ENCODE data around the gene LRCH3. TPM values are rescaled to one million over a fixed set of nuclear protein-coding genes. Genes with fewer than 3 reads are reported as not detected.
"Not testable (repeated sequence)": the region's sequence is repeated elsewhere in the genome, so short reads cannot be mapped to it uniquely, and the experiment has no call there.

The LRCH3 gene
- total RNA-seq, 1 donor from 2014 or later, result 42.1 TPM

- no peaks in the 10 kb centered on the region for H3K4me1 ChIP-seq (ENCODE audit: insufficient read depth, low read length)
Measured at GRCh38 chr3:197926418-197926817, 135.4 kb downstream of the LRCH3 start.

GRCh38 chr3:197927578-197927977 lies 136.5 kb downstream of the LRCH3 start:
- not testable (repeated sequence) for H4K20me1 ChIP-seq (ENCODE audit: insufficient read depth, low read length); H3K4me1 Mint-ChIP-seq (ENCODE audit: low read depth, unreplicated experiment); H3K27me3 ChIP-seq (ENCODE audit: insufficient read depth, low read length); H3K79me2 ChIP-seq (ENCODE audit: insufficient read depth, low read length); H3K4me3 ChIP-seq (ENCODE audit: insufficient read depth, low read depth, low read length); DNase-seq (ENCODE audit: low read depth); H3K27me3 Mint-ChIP-seq (ENCODE audit: low read depth, unreplicated experiment); H3K36me3 ChIP-seq (ENCODE audit: insufficient read depth, low read length); H3K9me3 ChIP-seq (ENCODE audit: insufficient read depth, low read depth, low read length); H3K4me3 Mint-ChIP-seq (ENCODE audit: unreplicated experiment); H3K9ac ChIP-seq (ENCODE audit: low read length); H2AFZ ChIP-seq (ENCODE audit: low read depth, low read length); H3K9me3 Mint-ChIP-seq (ENCODE audit: unreplicated experiment); H3K27ac ChIP-seq (ENCODE audit: low read depth, low read length); H3K4me2 ChIP-seq (ENCODE audit: low read length); H3K27ac Mint-ChIP-seq (ENCODE audit: unreplicated experiment); H3K4me1 ChIP-seq (ENCODE audit: insufficient read depth, low read length); FAIRE-seq
- H3K36me3 Mint-ChIP-seq (ENCODE audit: low read depth, unreplicated experiment), result peaks cover 16% of the 10 kb centered on the region

More at GRCh38 chr3:197926418-197926817, 135.4 kb downstream of the LRCH3 start:
- H4K20me1 ChIP-seq (ENCODE audit: insufficient read depth, low read length), result no peaks in the 10 kb centered on the region
- no peaks in the 10 kb centered on the region for H3K9me3 ChIP-seq (ENCODE audit: insufficient read depth, low read depth, low read length)
- H3K4me2 ChIP-seq (ENCODE audit: low read length), result no peak overlapping the region
- no peak overlapping the region for H3K27ac Mint-ChIP-seq (ENCODE audit: unreplicated experiment)
- H3K4me3 Mint-ChIP-seq (ENCODE audit: unreplicated experiment), result no peak overlapping the region
- H2AFZ ChIP-seq (ENCODE audit: low read depth, low read length), result no peak overlapping the region
- H3K36me3 ChIP-seq (ENCODE audit: insufficient read depth, low read length), result no peaks in the 10 kb centered on the region
- no peaks in the 10 kb centered on the region for H3K79me2 ChIP-seq (ENCODE audit: insufficient read depth, low read length)
- H3K27me3 ChIP-seq (ENCODE audit: insufficient read depth, low read length), result no peaks in the 10 kb centered on the region
- no peak overlapping the region for H3K27ac ChIP-seq (ENCODE audit: low read depth, low read length)
- H3K4me1 Mint-ChIP-seq (ENCODE audit: low read depth, unreplicated experiment), result peaks cover 3% of the 10 kb centered on the region
- H3K4me3 ChIP-seq (ENCODE audit: insufficient read depth, low read depth, low read length), result no peak overlapping the region
- H3K36me3 Mint-ChIP-seq (ENCODE audit: low read depth, unreplicated experiment), result peaks cover 21% of the 10 kb centered on the region
- H3K27me3 Mint-ChIP-seq (ENCODE audit: low read depth, unreplicated experiment), result no peaks in the 10 kb centered on the region
- FAIRE-seq (no peak), DNase-seq (ENCODE audit: low read depth) (no peak)
- TF ChIP-seq CTCF (IDR thresholded peaks at IDR 0.05; ENCODE audit: insufficient read depth, low read depth, low read length) (no peak), EZH2 (IDR thresholded peaks at IDR 0.05; ENCODE audit: insufficient read depth, low read length) (no peak)
- H3K9me3 Mint-ChIP-seq (ENCODE audit: unreplicated experiment), result peaks cover 3% of the 10 kb centered on the region
- no peak overlapping the region for H3K9ac ChIP-seq (ENCODE audit: low read length)

- peaks cover 4% of the 10 kb centered on the region for H3K36me3 Mint-ChIP-seq (ENCODE audit: low read depth, unreplicated experiment)
- Histone ChIP-seq H3K9ac (ENCODE audit: low read length) (no peak overlapping the region), H3K27me3 (ENCODE audit: insufficient read depth, low read length) (no peaks in the 10 kb centered on the region), H3K4me2 (ENCODE audit: low read length) (no peak overlapping the region), H3K9me3 (ENCODE audit: insufficient read depth, low read depth, low read length) (no peaks in the 10 kb centered on the region), H3K4me3 (ENCODE audit: insufficient read depth, low read depth, low read length) (no peak overlapping the region), H3K27ac (ENCODE audit: low read depth, low read length) (no peak overlapping the region), H3K36me3 (ENCODE audit: insufficient read depth, low read length) (no peaks in the 10 kb centered on the region), H3K4me1 (ENCODE audit: insufficient read depth, low read length) (no peaks in the 10 kb centered on the region), H4K20me1 (ENCODE audit: insufficient read depth, low read length) (no peaks in the 10 kb centered on the region), H3K79me2 (ENCODE audit: insufficient read depth, low read length) (no peaks in the 10 kb centered on the region), H2AFZ (ENCODE audit: low read depth, low read length) (no peak overlapping the region)
- no peak for FAIRE-seq
- TF ChIP-seq CTCF (IDR thresholded peaks at IDR 0.05; ENCODE audit: insufficient read depth, low read depth, low read length) (no peak), EZH2 (IDR thresholded peaks at IDR 0.05; ENCODE audit: insufficient read depth, low read length) (no peak)
- DNase-seq (ENCODE audit: low read depth), result no peak
- no peak overlapping the region for H3K27ac Mint-ChIP-seq (ENCODE audit: unreplicated experiment)
- H3K27me3 Mint-ChIP-seq (ENCODE audit: low read depth, unreplicated experiment), result no peaks in the 10 kb centered on the region
- H3K9me3 Mint-ChIP-seq (ENCODE audit: unreplicated experiment), result no peaks in the 10 kb centered on the region
- H3K4me3 Mint-ChIP-seq (ENCODE audit: unreplicated experiment), result no peak overlapping the region
- H3K4me1 Mint-ChIP-seq (ENCODE audit: low read depth, unreplicated experiment), result no peaks in the 10 kb centered on the region
Measured at GRCh38 chr3:197936819-197937384, 145.8 kb downstream of the LRCH3 start.

Other genes starting within 250 kb of the LRCH3 start
- 0.96 and 1.5 TPM in 2 replicates for gene BDH1, start 235.3 kb upstream of the LRCH3 start, total RNA-seq
- 21.2 and 28.2 TPM in 2 replicates for gene RUBCN, start 54.4 kb upstream of the LRCH3 start, total RNA-seq
- 82.8 and 89.1 TPM in 2 replicates for gene FYTTD1, start 41.4 kb upstream of the LRCH3 start, total RNA-seq
- 1,013 and 1,031 TPM in 2 replicates for gene RPL35A, start 158.9 kb downstream of the LRCH3 start, total RNA-seq
- gene LMLN, start 169.0 kb downstream of the LRCH3 start, total RNA-seq, result 6.5 and 6.7 TPM in 2 replicates